ENCODE data around the gene PDE6B. TPM values are rescaled to one million over a fixed set of nuclear protein-coding genes. Genes with fewer than 3 reads are reported as not detected.

Gene PDE6B
- total RNA-seq, 1 experiment from 2014 or later: 10.8 TPM

DNA sequence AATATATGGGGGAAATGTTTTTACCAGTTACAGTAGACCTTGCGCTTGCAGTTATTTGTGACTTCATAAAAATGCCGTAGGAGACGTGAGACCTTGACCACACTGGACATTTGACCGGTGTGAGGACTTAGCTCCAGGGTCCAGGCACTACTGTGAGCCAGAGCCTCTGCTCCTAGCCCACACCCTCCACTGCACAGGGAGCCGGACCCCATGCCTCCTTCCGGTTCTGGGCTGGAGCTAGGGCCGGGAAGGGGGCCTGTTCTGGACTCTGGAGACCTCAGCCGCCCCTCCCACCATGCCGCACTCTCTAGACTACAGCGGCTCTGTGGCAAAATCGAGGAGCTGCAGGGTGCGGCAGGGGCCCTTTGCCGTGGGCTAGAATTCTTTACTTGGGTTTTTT, 85.5 kb downstream of the PDE6B start:
- Histone ChIP-seq H2BK20ac (ENCODE audit: low read depth, low read length, poor library complexity, severe bottlenecking) (no peak overlapping the region), H3K27me3 (ENCODE audit: insufficient read depth, low read length) (no peaks in the 10 kb centered on the region), H3T11ph (ENCODE audit: low read length) (no peak overlapping the region), H3K14ac (ENCODE audit: insufficient read depth, low read length) (no peak overlapping the region), H3K9ac (ENCODE audit: extremely low read depth, insufficient read length, low read length) (no peak overlapping the region), H4K8ac (replicated peaks; ENCODE audit: insufficient read length, low read depth, low read length) (no peak overlapping the region), H2AFZ (ENCODE audit: low read length) (no peak overlapping the region), H2AK5ac (ENCODE audit: insufficient read length, low read length) (no peak overlapping the region), H3K23me2 (ENCODE audit: insufficient read length, low read depth, low read length, poor library complexity, severe bottlenecking) (no peaks in the 10 kb centered on the region), H3K18ac (ENCODE audit: insufficient read length, low read depth, low read length) (no peak overlapping the region), H2BK120ac (ENCODE audit: low read depth, low read length, poor library complexity, severe bottlenecking) (no peak overlapping the region), H3K4ac (ENCODE audit: low read depth, low read length) (no peak overlapping the region), H3K79me1 (ENCODE audit: insufficient read depth, low read depth, low read length, poor library complexity, severe bottlenecking) (peaks cover 22% of the 10 kb centered on the region), H4K5ac (ENCODE audit: insufficient read length, low read depth, low read length) (no peak overlapping the region), H4K91ac (ENCODE audit: insufficient read length, low read depth, low read length) (no peak overlapping the region), H3K4me2 (ENCODE audit: insufficient read depth, insufficient read length, low read length) (no peak overlapping the region), H3K79me2 (ENCODE audit: insufficient read depth, low read length) (peaks cover 48% of the 10 kb centered on the region; the same call in 1 of the 2 replicates), H3K27ac (ENCODE audit: insufficient read length, low read depth, low read length) (no peak overlapping the region), H2BK15ac (ENCODE audit: low read depth, low read length) (no peak overlapping the region), H3K4me1 (ENCODE audit: insufficient read depth, low read length) (no peaks in the 10 kb centered on the region), H4K20me1 (ENCODE audit: control insufficient read depth, insufficient read depth, insufficient read length) (peaks cover 4% of the 10 kb centered on the region), H3K23ac (ENCODE audit: insufficient read length, low read depth, low read length) (no peak overlapping the region), H2BK5ac (ENCODE audit: insufficient read length, low read length) (no peak overlapping the region), H2BK12ac (ENCODE audit: insufficient read length, low read depth, low read length) (no peak overlapping the region), H3K9me3 (ENCODE audit: control insufficient read depth, low read depth, low read length) (no peaks in the 10 kb centered on the region), H3K56ac (ENCODE audit: insufficient read length, low read depth, low read length) (no peak overlapping the region)
- peaks cover 0 to 4% of the 10 kb centered on the region in 2 experiments; a peak in 2 of 5 replicates for H3K9me3 Mint-ChIP-seq
- DNase-seq: no peak
- no peaks in the 10 kb centered on the region for H3K27me3 Mint-ChIP-seq (ENCODE audit: low read depth)
- H3K36me3 Mint-ChIP-seq (ENCODE audit: insufficient read depth in 1 of 3, low read depth in 3 of 3): peaks cover 28 to 33% (median 28%) of the 10 kb centered on the region in 3 experiments
- peak overlapping the region in 1 of 3 experiments; percentile 17; a peak in 2 of 7 replicates for H3K27ac Mint-ChIP-seq
- H3K4me1 Mint-ChIP-seq: peaks cover 3 to 5% of the 10 kb centered on the region in 2 experiments; a peak in 3 of 4 replicates
- H3K4me3 Mint-ChIP-seq: no peak overlapping the region
- TF ChIP-seq, protein P1, sequence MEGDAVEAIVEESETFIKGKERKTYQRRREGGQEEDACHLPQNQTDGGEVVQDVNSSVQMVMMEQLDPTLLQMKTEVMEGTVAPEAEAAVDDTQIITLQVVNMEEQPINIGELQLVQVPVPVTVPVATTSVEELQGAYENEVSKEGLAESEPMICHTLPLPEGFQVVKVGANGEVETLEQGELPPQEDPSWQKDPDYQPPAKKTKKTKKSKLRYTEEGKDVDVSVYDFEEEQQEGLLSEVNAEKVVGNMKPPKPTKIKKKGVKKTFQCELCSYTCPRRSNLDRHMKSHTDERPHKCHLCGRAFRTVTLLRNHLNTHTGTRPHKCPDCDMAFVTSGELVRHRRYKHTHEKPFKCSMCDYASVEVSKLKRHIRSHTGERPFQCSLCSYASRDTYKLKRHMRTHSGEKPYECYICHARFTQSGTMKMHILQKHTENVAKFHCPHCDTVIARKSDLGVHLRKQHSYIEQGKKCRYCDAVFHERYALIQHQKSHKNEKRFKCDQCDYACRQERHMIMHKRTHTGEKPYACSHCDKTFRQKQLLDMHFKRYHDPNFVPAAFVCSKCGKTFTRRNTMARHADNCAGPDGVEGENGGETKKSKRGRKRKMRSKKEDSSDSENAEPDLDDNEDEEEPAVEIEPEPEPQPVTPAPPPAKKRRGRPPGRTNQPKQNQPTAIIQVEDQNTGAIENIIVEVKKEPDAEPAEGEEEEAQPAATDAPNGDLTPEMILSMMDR (conservative IDR thresholded peaks at IDR 0.05): no peak
- no CpG with 5 or more reads among the region's 13 CpGs for WGBS (ENCODE audit: extremely low coverage, insufficient read length, low lambda C conversion rate)

Data from H9 (cell line).